H1 (cell line): ENCODE measurements around the gene PPP1R1C. TPM values are rescaled to one million over a fixed set of nuclear protein-coding genes. Genes with fewer than 3 reads are reported as not detected.

Experiments used
- CTCF ChIA-PET: fragments of 300-600 bp; sonication (Branson Sonifier 250); formaldehyde crosslinking; loops from one replicate; lab custom pipeline; 2021; ENCODE audit not compliant: partially characterized antibody; lab: Charles Lee
- POLR2A ChIA-PET: fragments of 300-600 bp; sonication (Branson Sonifier 250); formaldehyde crosslinking; loops from one replicate; lab custom pipeline; 2021; ENCODE audit warnings: inconsistent platforms; ENCODE audit not compliant: partially characterized antibody; lab: Charles Lee
- DNase-seq, 2 experiments: peaks; one replicate each; pipeline versions ENCODE4 v3.0.0 to v3.0.0-alpha.2; 2010 to 2022; ENCODE audit warnings: low spot score in 2 of 2, low read depth in 1 of 2, mixed read lengths in 1 of 2
- FAIRE-seq: peaks from 2 replicates; lab custom pipeline; 2011; peaks lifted over from hg19 to GRCh38; lab: Jason Lieb, UNC
- H2AFZ ChIP-seq: 2 replicates; pipeline ENCODE4 v1.8.1; 2012; ENCODE audit warnings: low read length, inconsistent platforms
- H2AK5ac ChIP-seq: 2 replicates; pipeline ENCODE4 v1.6.1; 2013; ENCODE audit warnings: low read depth, low read length
- H2BK120ac ChIP-seq: replicated peaks from 2 replicates; pipeline ENCODE3; 2013; ENCODE audit warnings: low read depth, low read length, inconsistent platforms
- H2BK12ac ChIP-seq: 2 replicates; pipeline ENCODE4 v1.6.1; 2013; ENCODE audit warnings: low read depth, low read length
- H2BK15ac ChIP-seq: 2 replicates; pipeline ENCODE4 v1.6.1; 2013; ENCODE audit warnings: low read length
- H2BK20ac ChIP-seq: 2 replicates; pipeline ENCODE4 v1.6.1; 2013; ENCODE audit warnings: low read length
- H2BK5ac ChIP-seq: 2 replicates; pipeline ENCODE4 v1.6.1; 2013; ENCODE audit warnings: low read depth, low read length
- H3K14ac ChIP-seq: 2 replicates; pipeline ENCODE4 v1.6.1; 2013; ENCODE audit warnings: inconsistent platforms; ENCODE audit not compliant: insufficient read length
- H3K18ac ChIP-seq: 2 replicates; pipeline ENCODE4 v1.6.1; 2013; ENCODE audit warnings: low read length; ENCODE audit errors: extremely low read depth
- H3K23ac ChIP-seq: 2 replicates; pipeline ENCODE4 v1.6.1; 2013; ENCODE audit warnings: inconsistent platforms; ENCODE audit not compliant: insufficient read length
- H3K23me2 ChIP-seq: 2 replicates; pipeline ENCODE4 v1.6.1; 2013; ENCODE audit warnings: low read depth, low read length
- H3K27ac ChIP-seq: 2 replicates; pipeline ENCODE4 v1.6.1; 2011; ENCODE audit warnings: low read depth, low read length, inconsistent platforms
- H3K27me3 ChIP-seq, 4 experiments: replicated peaks in 1 of 4; 1 replicate in 1 of 4; 2 replicates in 3 of 4; pipeline versions ENCODE4 v1.6.1 to v1.8.1; 2011 to 2013; ENCODE audit warnings: low read length in 3 of 4, mild to moderate bottlenecking in 3 of 4, inconsistent platforms in 2 of 4, mixed read lengths in 2 of 4, moderate library complexity in 1 of 4; ENCODE audit not compliant: control insufficient read depth in 3 of 4, insufficient read depth in 3 of 4; ENCODE audit errors: extremely low read depth in 1 of 4
- H3K36me3 ChIP-seq, 4 experiments: 2 replicates each; pipeline versions ENCODE4 v1.6.1 to v1.8.1; 2011 to 2013; ENCODE audit warnings: mild to moderate bottlenecking in 4 of 4, low read length in 3 of 4, moderate library complexity in 2 of 4, control low read depth in 1 of 4, inconsistent platforms in 1 of 4; ENCODE audit not compliant: insufficient read depth in 4 of 4, control insufficient read depth in 2 of 4
- H3K4ac ChIP-seq: replicated peaks from 2 replicates; pipeline ENCODE3; 2013; ENCODE audit warnings: low read length, low read depth, mixed read lengths, inconsistent platforms; ENCODE audit not compliant: insufficient read length
- H3K4me1 ChIP-seq, 4 experiments: replicated peaks in 1 of 4; 1 replicate in 1 of 4; 2 replicates in 3 of 4; pipeline versions ENCODE4 v1.6.1 to v1.8.1; 2011 to 2013; ENCODE audit warnings: low read length in 3 of 4, inconsistent platforms in 2 of 4, mixed read lengths in 1 of 4; ENCODE audit not compliant: insufficient read depth in 4 of 4, control insufficient read depth in 3 of 4
- H3K4me2 ChIP-seq, 2 experiments: 2 replicates each; pipeline versions ENCODE4 v1.6.1 to v1.8.1; 2011 to 2013; ENCODE audit warnings: low read depth in 2 of 2, low read length in 2 of 2, control low read depth in 1 of 2, inconsistent platforms in 1 of 2, mild to moderate bottlenecking in 1 of 2; ENCODE audit not compliant: insufficient read depth in 1 of 2
- H3K4me3 ChIP-seq, 4 experiments: fragments of 200-600, 300-600 bp in 1 of 4; sonication (generic), shearing (Covaris generic), sonication (Bioruptor Twin) in 1 of 4; 2 replicates each; pipeline versions ENCODE4 v1.5.1 to v1.8.1; 2011 to 2016; ENCODE audit warnings: low read length in 4 of 4, low read depth in 3 of 4, control low read depth in 2 of 4, inconsistent platforms in 2 of 4, mild to moderate bottlenecking in 2 of 4, mixed read lengths in 1 of 4, moderate library complexity in 1 of 4; ENCODE audit not compliant: insufficient read depth in 2 of 4; ENCODE audit errors: extremely low read depth in 1 of 4
- H3K56ac ChIP-seq: replicated peaks from 2 replicates; pipeline ENCODE3; 2013; ENCODE audit warnings: low read depth, mild to moderate bottlenecking, mixed read lengths, low read length, inconsistent platforms; ENCODE audit not compliant: insufficient read length
- H3K79me1 ChIP-seq: 2 replicates; pipeline ENCODE4 v1.6.1; 2013; ENCODE audit warnings: low read depth, low read length, control low read depth
- H3K79me2 ChIP-seq, 2 experiments: 2 replicates each; pipeline versions ENCODE4 v1.6.1 to v1.8.1; 2012 to 2013; ENCODE audit warnings: low read length in 2 of 2, mild to moderate bottlenecking in 2 of 2, inconsistent platforms in 1 of 2; ENCODE audit not compliant: insufficient read depth in 2 of 2, control insufficient read depth in 1 of 2
- H3K9ac ChIP-seq, 4 experiments: replicated peaks in 1 of 4; 1 replicate in 1 of 4; 2 replicates in 3 of 4; pipeline versions ENCODE4 v1.6.1 to v1.8.1; 2011 to 2013; ENCODE audit warnings: low read depth in 3 of 4, low read length in 3 of 4, control low read depth in 2 of 4, mild to moderate bottlenecking in 2 of 4, moderate library complexity in 2 of 4, inconsistent platforms in 1 of 4; ENCODE audit errors: extremely low read depth in 1 of 4
- H3K9me3 ChIP-seq, 2 experiments: 2 replicates each; pipeline versions ENCODE4 v1.6.1 to v1.8.1; 2012 to 2013; ENCODE audit warnings: mild to moderate bottlenecking in 2 of 2, moderate library complexity in 2 of 2, control low read depth in 1 of 2, inconsistent platforms in 1 of 2, low read depth in 1 of 2, low read length in 1 of 2, mixed read lengths in 1 of 2; ENCODE audit not compliant: insufficient read depth in 2 of 2
- H4K20me1 ChIP-seq, 2 experiments: replicated peaks in 1 of 2; 2 replicates each; pipeline versions ENCODE3 to v1.8.1; 2011 to 2013; ENCODE audit warnings: inconsistent platforms in 2 of 2, low read length in 2 of 2, mild to moderate bottlenecking in 1 of 2; ENCODE audit not compliant: insufficient read depth in 2 of 2, control insufficient read depth in 1 of 2
- H4K5ac ChIP-seq: 2 replicates; pipeline ENCODE4 v1.6.1; 2013; ENCODE audit warnings: low read length, low read depth, mixed read lengths, inconsistent platforms; ENCODE audit not compliant: insufficient read length
- H4K8ac ChIP-seq: 2 replicates; pipeline ENCODE4 v1.8.0; 2013; ENCODE audit warnings: mild to moderate bottlenecking, moderate library complexity, low read length, inconsistent platforms; ENCODE audit not compliant: insufficient read depth; ENCODE audit errors: extremely low read depth
- H4K91ac ChIP-seq: replicated peaks from 2 replicates; pipeline ENCODE3; 2013; ENCODE audit warnings: low read length, mixed read lengths, inconsistent platforms; ENCODE audit not compliant: insufficient read length
- GABPA ChIP-seq: IDR thresholded peaks from 2 replicates; pipeline ENCODE4 v1.6.1; 2011; ENCODE audit warnings: mild to moderate bottlenecking, low read length, moderate library complexity, borderline replicate concordance; ENCODE audit not compliant: insufficient read depth
- HDAC2 ChIP-seq, 2 experiments: fragments of 300-600 bp in 1 of 2; sonication (generic) in 1 of 2; IDR thresholded peaks; 2 replicates each; pipeline ENCODE4 v1.6.1; 2011 to 2012; ENCODE audit warnings: low read depth in 2 of 2, low read length in 2 of 2, mild to moderate bottlenecking in 2 of 2, moderate library complexity in 2 of 2, borderline replicate concordance in 1 of 2, inconsistent platforms in 1 of 2
- KDM1A ChIP-seq: fragments of 200-600, 300-600 bp; sonication (generic); IDR thresholded peaks from 2 replicates; pipeline ENCODE4 v1.7.1; 2016; ENCODE audit warnings: mild to moderate bottlenecking, low read length, borderline replicate concordance
- MAFK ChIP-seq: IDR thresholded peaks from 2 replicates; pipeline ENCODE4 v1.6.1; 2012; ENCODE audit warnings: low read depth, mild to moderate bottlenecking, improper control_type of control experiment, low read length
- NANOG ChIP-seq: IDR thresholded peaks from 2 replicates; pipeline ENCODE4 v1.6.1; 2011; ENCODE audit warnings: low read length, low read depth, mild to moderate bottlenecking, inconsistent platforms; ENCODE audit not compliant: insufficient read depth, poor library complexity, severe bottlenecking
- POU5F1 ChIP-seq: IDR thresholded peaks from 2 replicates; pipeline ENCODE4 v1.6.1; 2011; ENCODE audit warnings: low read depth, mild to moderate bottlenecking, low read length, moderate library complexity
- RAD21 ChIP-seq, 2 experiments: IDR thresholded peaks in 1 of 2; conservative IDR thresholded peaks in 1 of 2; 2 replicates each; pipeline ENCODE4 v1.6.1; 2011; ENCODE audit warnings: low read depth in 2 of 2, low read length in 2 of 2, improper control_type of control experiment in 1 of 2, inconsistent platforms in 1 of 2, mild to moderate bottlenecking in 1 of 2, moderate library complexity in 1 of 2
- SIX5 ChIP-seq: IDR thresholded peaks from 2 replicates; pipeline ENCODE4 v1.6.1; 2011; ENCODE audit warnings: mild to moderate bottlenecking, low read depth, low read length
- SP1 ChIP-seq: IDR thresholded peaks from 2 replicates; pipeline ENCODE4 v1.6.1; 2011; ENCODE audit warnings: low read depth, low read length
- SP4 ChIP-seq: IDR thresholded peaks from 2 replicates; pipeline ENCODE4 v1.6.1; 2012; ENCODE audit warnings: low read length, inconsistent platforms
- TAF1 ChIP-seq: IDR thresholded peaks from 2 replicates; pipeline ENCODE4 v1.6.1; 2011; ENCODE audit warnings: mild to moderate bottlenecking, low read depth, low read length
- TEAD4 ChIP-seq: IDR thresholded peaks from 2 replicates; pipeline ENCODE4 v1.6.1; 2012; ENCODE audit warnings: low read depth, low read length, inconsistent platforms, mixed read lengths
- WGBS, 2 experiments: shearing (Covaris generic) in 1 of 2; methylation state at CpG; one replicate each; pipeline versions ENCODE4 v1.1.6 to v1.1.7; 2013 to 2015; ENCODE audit warnings: low lambda C conversion rate in 2 of 2, mixed read lengths in 2 of 2, inconsistent platforms in 1 of 2, low coverage in 1 of 2, missing lambda C conversion rate in 1 of 2; ENCODE audit not compliant: insufficient replicate concordance in 2 of 2, insufficient coverage in 1 of 2, insufficient read length in 1 of 2; ENCODE audit errors: extremely low coverage in 1 of 2, missing lambda C conversion rate in 1 of 2; 5-methylcytosine and 5-hydroxymethylcytosine counted together
- polyA plus RNA-seq, 7 experiments: library from polyadenylated mRNA; depleted of rRNA in 3 of 7; stranded (reverse) in 5 of 7; unstranded in 2 of 7; fragments of >200 nt in 5 of 7; fragments of 200-250 nt in 2 of 7; gene quantifications; 1 replicate in 5 of 7; 2 replicates in 1 of 7; 4 replicates in 1 of 7; pipeline versions ENCODE4 v1.2.1 to v1.2.3, GENCODE V29; 2011 to 2013; ENCODE audit warnings: missing spikeins in 2 of 7, mixed read lengths in 2 of 7
- total RNA-seq: library from RNA; stranded (reverse); fragmentation: NEBNext Ultra II Directional; extraction: Animal tissue kit (Norgen Biotek cat#: 25700); gene quantifications from 2 replicates; pipeline ENCODE4 v1.2.1, GENCODE V29; 2021
- TF ChIP-seq, protein P1 (sequence below): IDR thresholded peaks from 2 replicates; pipeline ENCODE4 v1.6.1; 2012; ENCODE audit warnings: inconsistent platforms

The PPP1R1C gene
- total and polyA plus RNA-seq, 2 of the 8 experiments (the other 6 are each of a cell fraction or from before 2014, with no cell fraction given): 1.3 to 5.3 TPM

DNA sequence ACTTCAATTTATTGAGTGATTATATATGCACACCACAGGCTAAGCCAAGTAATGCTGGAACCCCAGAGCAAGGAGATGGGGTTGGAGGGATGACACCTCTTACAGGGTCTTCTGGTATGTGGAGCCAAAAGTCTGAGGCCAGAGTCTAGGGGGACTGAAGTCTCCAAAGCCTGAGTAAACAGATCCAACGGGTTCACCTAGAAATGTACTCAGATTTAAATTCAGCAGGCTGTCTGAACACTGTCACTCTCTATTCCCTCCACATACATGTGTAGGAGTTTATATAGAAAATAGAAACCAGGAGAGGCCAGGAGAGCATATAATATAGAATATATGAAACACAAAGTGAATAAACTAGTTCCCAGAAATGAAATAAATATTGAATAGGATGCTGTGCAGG, 76.1 kb downstream of the PPP1R1C start:
- FAIRE-seq (no peak), DNase-seq (no peak)
- no peak overlapping the region for H3K4ac ChIP-seq
- no peaks in the 10 kb centered on the region for H4K20me1 ChIP-seq
- H3K4me3 ChIP-seq: no peak overlapping the region
- no peaks in the 10 kb centered on the region for H3K9me3 ChIP-seq
- H3K36me3 ChIP-seq: no peaks in the 10 kb centered on the region
- H2AK5ac ChIP-seq: no peak overlapping the region
- 58% methylated on average over 1 of the region's 1 CpG; no CpG with 5 or more reads in 1 of the 2 experiments for WGBS, 2 experiments
- no peak overlapping the region for H3K14ac ChIP-seq
- no peak overlapping the region for H3K56ac ChIP-seq
- no peak overlapping the region for H2BK5ac ChIP-seq
- H2BK20ac ChIP-seq: no peak overlapping the region
- H4K8ac ChIP-seq: no peak overlapping the region
- no peaks in the 10 kb centered on the region for H3K4me1 ChIP-seq
- no peak overlapping the region for H3K4me2 ChIP-seq
- H4K91ac ChIP-seq: no peak overlapping the region
- no peak overlapping the region for H3K23ac ChIP-seq
- POLR2A ChIA-PET: no interaction called here
- H2BK120ac ChIP-seq: no peak overlapping the region
- H3K79me1 ChIP-seq: no peaks in the 10 kb centered on the region
- H4K5ac ChIP-seq: no peak overlapping the region
- H3K9ac ChIP-seq: no peak overlapping the region
- no peak overlapping the region for H3K18ac ChIP-seq
- TF ChIP-seq, protein P1, sequence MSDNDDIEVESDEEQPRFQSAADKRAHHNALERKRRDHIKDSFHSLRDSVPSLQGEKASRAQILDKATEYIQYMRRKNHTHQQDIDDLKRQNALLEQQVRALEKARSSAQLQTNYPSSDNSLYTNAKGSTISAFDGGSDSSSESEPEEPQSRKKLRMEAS: no peak
- no peak for TF ChIP-seq TAF1
- TF ChIP-seq POU5F1: no peak
- TF ChIP-seq GABPA: no peak
- no peak for TF ChIP-seq KDM1A
- no peak for TF ChIP-seq RAD21 (IDR thresholded peaks at IDR 0.05 in 1 of 2, conservative IDR thresholded peaks at IDR 0.05 in 1 of 2; ENCODE audit: low read depth in 2 of 2, low read length in 2 of 2)
- TF ChIP-seq NANOG: no peak
- TF ChIP-seq MAFK: no peak
- TF ChIP-seq SP4: no peak
- TF ChIP-seq SIX5: no peak
- no peak for TF ChIP-seq HDAC2 (IDR thresholded peaks at IDR 0.05; ENCODE audit: borderline replicate concordance in 1 of 2, low read depth in 2 of 2, low read length in 2 of 2)
- TF ChIP-seq SP1: no peak
- no peak for TF ChIP-seq TEAD4
- TF ChIP-seq, all 59 proteins: peak for 0
- Histone ChIP-seq H3K79me2 (no peaks in the 10 kb centered on the region), H3K27me3 (no peaks in the 10 kb centered on the region), H2BK15ac (no peak overlapping the region), H2AFZ (no peak overlapping the region), H3K27ac (no peak overlapping the region), H3K23me2 (no peaks in the 10 kb centered on the region), H2BK12ac (no peak overlapping the region)
- CTCF ChIA-PET: no interaction called here
